Measurements from ENCODE around the gene DUOXA1. TPM values are rescaled to one million over a fixed set of nuclear protein-coding genes. Genes with fewer than 3 reads are reported as not detected.

The DUOXA1 gene
- under 1 TPM; 0.18 to 0.89 (median 0.37) TPM for polyA plus RNA-seq
- long read RNA-seq, donor 1 = 0 reads
- long read RNA-seq, donor 2 = 0 reads
- long read RNA-seq, donor 3 = 0 reads
- long read RNA-seq, donor 4 = 0 reads
- long read RNA-seq, donor 5 = 0 reads
- long read RNA-seq, donor 6 = 0 reads
- long read RNA-seq, donor 7 = 0 reads
- long read RNA-seq, donor 8 = 0 reads
- long read RNA-seq, donor 9 = 0 reads
- long read RNA-seq, donor 10 = 0 reads

GRCh38 chr15:45129651-45130129 is at the start of gene DUOXA1, which contains the start of gene DUOX1:
DUOXA1 (minus strand) TSS chr15:45129879; CDS start chr15:45123014, 6,865 bp downstream.
DUOX1 (plus strand) TSS chr15:45129994; CDS start chr15:45131967, 1,973 bp downstream.
- FAIRE-seq (no peak), DNase-seq (peak; percentile 44 to 50)
- H3K27me3 ChIP-seq (ENCODE audit: control insufficient read depth in 3 of 3, insufficient read depth in 3 of 3, low read length in 3 of 3) = peaks cover 3 to 65% (median 19%) of the 10 kb centered on the region in 3 donors
- no peak within 1 kb of the TSS for H3K27ac ChIP-seq (ENCODE audit: low read depth in 1 of 3, low read length in 2 of 3)
- H3K9me3 ChIP-seq (ENCODE audit: control insufficient read depth in 2 of 2, insufficient read depth in 1 of 2, low read depth in 1 of 2, low read length in 1 of 2) = no peaks in the 10 kb centered on the region
- H3K4me1 ChIP-seq (ENCODE audit: control insufficient read depth in 3 of 3, insufficient read depth in 2 of 3, low read depth in 1 of 3, low read length in 2 of 3) = peaks cover 0 to 5% (median 0%) of the 10 kb centered on the region in 3 donors
- H3K4me3 ChIP-seq (ENCODE audit: low read depth in 1 of 3, low read length in 3 of 3) = peak within 1 kb of the TSS in 1 of 3 donors; percentile 15
- no peaks in the 10 kb centered on the region for H3K36me3 ChIP-seq (ENCODE audit: control insufficient read depth in 3 of 3, insufficient read depth in 2 of 3, low read depth in 1 of 3, low read length in 3 of 3)
- 3 to 4% (median 3%) methylated on average over 40 to 46 of the region's 46 CpGs for WGBS, 3 donors

DNA sequence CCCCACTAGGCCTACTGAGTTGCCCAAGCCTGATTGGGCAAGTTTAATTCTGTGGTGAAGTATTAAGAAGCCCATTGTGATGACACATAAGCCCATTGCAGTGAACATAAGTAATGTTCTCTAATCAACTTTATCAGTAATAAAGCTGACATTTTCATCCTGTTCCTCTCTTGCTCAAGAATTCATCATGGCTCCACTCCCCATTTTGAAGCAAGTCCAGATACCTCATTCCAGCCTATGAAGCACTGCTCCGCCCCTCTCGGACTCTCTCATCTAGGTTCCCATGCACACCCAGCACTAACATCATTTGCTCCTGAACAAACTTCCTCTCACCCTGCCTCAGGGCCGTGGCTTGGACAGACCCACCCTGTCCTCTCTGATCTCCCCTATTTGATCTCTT is 47.6 kb upstream of the DUOXA1 start:
- WGBS, 3 donors = 80 to 92% (median 84%) methylated on average over 3 of the region's 3 CpGs
- Histone ChIP-seq H3K9me3 (ENCODE audit: control insufficient read depth in 2 of 2, insufficient read depth in 1 of 2, low read depth in 1 of 2, low read length in 1 of 2) (no peaks in the 10 kb centered on the region), H3K36me3 (ENCODE audit: control insufficient read depth in 3 of 3, insufficient read depth in 2 of 3, low read depth in 1 of 3, low read length in 3 of 3) (peaks cover 0 to 40% (median 6%) of the 10 kb centered on the region in 3 donors), H3K27me3 (ENCODE audit: control insufficient read depth in 3 of 3, insufficient read depth in 3 of 3, low read length in 3 of 3) (no peaks in the 10 kb centered on the region), H3K4me1 (ENCODE audit: control insufficient read depth in 3 of 3, insufficient read depth in 2 of 3, low read depth in 1 of 3, low read length in 2 of 3) (peaks cover 5 to 11% (median 7%) of the 10 kb centered on the region in 3 donors), H3K4me3 (ENCODE audit: low read depth in 1 of 3, low read length in 3 of 3) (no peak overlapping the region), H3K27ac (ENCODE audit: low read depth in 1 of 3, low read length in 2 of 3) (no peak overlapping the region)
- no peak for DNase-seq
- FAIRE-seq = no peak

DNA sequence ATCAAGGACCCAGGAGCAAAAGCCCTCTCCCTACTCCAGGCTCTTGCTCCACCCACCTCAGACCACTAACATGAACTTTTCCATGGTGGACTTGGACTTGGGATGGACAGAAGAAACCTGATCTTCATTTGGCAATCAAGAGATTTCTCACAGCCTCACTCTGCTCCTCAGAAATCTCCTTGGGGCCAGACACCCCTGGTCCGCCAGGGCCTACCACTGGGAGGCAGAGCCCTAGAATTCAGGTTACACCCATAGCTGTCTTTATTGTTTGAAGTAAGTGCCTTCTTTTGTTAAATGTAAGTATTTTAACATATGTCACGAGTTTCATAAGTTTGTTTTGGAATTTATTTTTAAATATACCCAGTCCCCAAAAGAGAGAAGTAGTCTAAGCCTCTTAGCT is 44.9 kb upstream of the DUOXA1 start:
- no peak for FAIRE-seq
- Histone ChIP-seq H3K36me3 (ENCODE audit: control insufficient read depth in 3 of 3, insufficient read depth in 2 of 3, low read depth in 1 of 3, low read length in 3 of 3) (peaks cover 0 to 49% (median 6%) of the 10 kb centered on the region in 3 donors), H3K9me3 (ENCODE audit: control insufficient read depth in 2 of 2, insufficient read depth in 1 of 2, low read depth in 1 of 2, low read length in 1 of 2) (no peaks in the 10 kb centered on the region), H3K27ac (ENCODE audit: low read depth in 1 of 3, low read length in 2 of 3) (no peak overlapping the region), H3K4me3 (ENCODE audit: low read depth in 1 of 3, low read length in 3 of 3) (no peak overlapping the region), H3K4me1 (ENCODE audit: control insufficient read depth in 3 of 3, insufficient read depth in 2 of 3, low read depth in 1 of 3, low read length in 2 of 3) (peaks cover 2 to 11% (median 4%) of the 10 kb centered on the region in 3 donors), H3K27me3 (ENCODE audit: control insufficient read depth in 3 of 3, insufficient read depth in 3 of 3, low read length in 3 of 3) (no peaks in the 10 kb centered on the region)
- 88 to 94% (median 93%) methylated on average over 2 of the region's 2 CpGs for WGBS, 3 donors
- DNase-seq = no peak

GRCh38 chr15:45174069-45174468 is 44.4 kb upstream of the DUOXA1 start:
- H3K4me3 ChIP-seq (ENCODE audit: low read depth in 1 of 3, low read length in 3 of 3) = no peak overlapping the region
- FAIRE-seq (no peak), DNase-seq (no peak)
- no peaks in the 10 kb centered on the region for H3K27me3 ChIP-seq (ENCODE audit: control insufficient read depth in 3 of 3, insufficient read depth in 3 of 3, low read length in 3 of 3)
- no peak overlapping the region for H3K27ac ChIP-seq (ENCODE audit: low read depth in 1 of 3, low read length in 2 of 3)
- WGBS, 3 donors = 86 to 89% (median 86%) methylated on average over 6 of the region's 6 CpGs
- no peaks in the 10 kb centered on the region for H3K9me3 ChIP-seq (ENCODE audit: control insufficient read depth in 2 of 2, insufficient read depth in 1 of 2, low read depth in 1 of 2, low read length in 1 of 2)
- peaks cover 0 to 50% (median 6%) of the 10 kb centered on the region in 3 donors for H3K36me3 ChIP-seq (ENCODE audit: control insufficient read depth in 3 of 3, insufficient read depth in 2 of 3, low read depth in 1 of 3, low read length in 3 of 3)
- peaks cover 0 to 11% (median 0%) of the 10 kb centered on the region in 3 donors for H3K4me1 ChIP-seq (ENCODE audit: control insufficient read depth in 3 of 3, insufficient read depth in 2 of 3, low read depth in 1 of 3, low read length in 2 of 3)

GRCh38 chr15:45171912-45172311 is 42.2 kb upstream of the DUOXA1 start:
- DNase-seq = no peak
- FAIRE-seq = no peak
- WGBS, 3 donors = 93 to 96% (median 95%) methylated on average over 11 to 12 of the region's 12 CpGs
- no peaks in the 10 kb centered on the region for H3K9me3 ChIP-seq (ENCODE audit: control insufficient read depth in 2 of 2, insufficient read depth in 1 of 2, low read depth in 1 of 2, low read length in 1 of 2)
- no peak overlapping the region for H3K4me3 ChIP-seq (ENCODE audit: low read depth in 1 of 3, low read length in 3 of 3)
- no peak overlapping the region for H3K27ac ChIP-seq (ENCODE audit: low read depth in 1 of 3, low read length in 2 of 3)
- no peaks in the 10 kb centered on the region for H3K27me3 ChIP-seq (ENCODE audit: control insufficient read depth in 3 of 3, insufficient read depth in 3 of 3, low read length in 3 of 3)
- peaks cover 0 to 51% (median 6%) of the 10 kb centered on the region in 3 donors for H3K36me3 ChIP-seq (ENCODE audit: control insufficient read depth in 3 of 3, insufficient read depth in 2 of 3, low read depth in 1 of 3, low read length in 3 of 3)
- peaks cover 0 to 11% (median 3%) of the 10 kb centered on the region in 3 donors for H3K4me1 ChIP-seq (ENCODE audit: control insufficient read depth in 3 of 3, insufficient read depth in 2 of 3, low read depth in 1 of 3, low read length in 2 of 3)

GRCh38 chr15:45169608-45170480 is 40.2 kb upstream of the DUOXA1 start:
- DNase-seq = no peak
- H3K4me1 ChIP-seq (ENCODE audit: control insufficient read depth in 3 of 3, insufficient read depth in 2 of 3, low read depth in 1 of 3, low read length in 2 of 3) = peaks cover 0 to 3% (median 3%) of the 10 kb centered on the region in 3 donors
- H3K9me3 ChIP-seq (ENCODE audit: control insufficient read depth in 2 of 2, insufficient read depth in 1 of 2, low read depth in 1 of 2, low read length in 1 of 2) = no peaks in the 10 kb centered on the region
- H3K27me3 ChIP-seq (ENCODE audit: control insufficient read depth in 3 of 3, insufficient read depth in 3 of 3, low read length in 3 of 3) = no peaks in the 10 kb centered on the region
- no peak for FAIRE-seq
- peaks cover 0 to 46% (median 2%) of the 10 kb centered on the region in 3 donors for H3K36me3 ChIP-seq (ENCODE audit: control insufficient read depth in 3 of 3, insufficient read depth in 2 of 3, low read depth in 1 of 3, low read length in 3 of 3)
- H3K4me3 ChIP-seq (ENCODE audit: low read depth in 1 of 3, low read length in 3 of 3) = no peak overlapping the region
- WGBS, 3 donors = 66 to 71% (median 70%) methylated on average over 4 of the region's 4 CpGs
- no peak overlapping the region for H3K27ac ChIP-seq (ENCODE audit: low read depth in 1 of 3, low read length in 2 of 3)

DNA sequence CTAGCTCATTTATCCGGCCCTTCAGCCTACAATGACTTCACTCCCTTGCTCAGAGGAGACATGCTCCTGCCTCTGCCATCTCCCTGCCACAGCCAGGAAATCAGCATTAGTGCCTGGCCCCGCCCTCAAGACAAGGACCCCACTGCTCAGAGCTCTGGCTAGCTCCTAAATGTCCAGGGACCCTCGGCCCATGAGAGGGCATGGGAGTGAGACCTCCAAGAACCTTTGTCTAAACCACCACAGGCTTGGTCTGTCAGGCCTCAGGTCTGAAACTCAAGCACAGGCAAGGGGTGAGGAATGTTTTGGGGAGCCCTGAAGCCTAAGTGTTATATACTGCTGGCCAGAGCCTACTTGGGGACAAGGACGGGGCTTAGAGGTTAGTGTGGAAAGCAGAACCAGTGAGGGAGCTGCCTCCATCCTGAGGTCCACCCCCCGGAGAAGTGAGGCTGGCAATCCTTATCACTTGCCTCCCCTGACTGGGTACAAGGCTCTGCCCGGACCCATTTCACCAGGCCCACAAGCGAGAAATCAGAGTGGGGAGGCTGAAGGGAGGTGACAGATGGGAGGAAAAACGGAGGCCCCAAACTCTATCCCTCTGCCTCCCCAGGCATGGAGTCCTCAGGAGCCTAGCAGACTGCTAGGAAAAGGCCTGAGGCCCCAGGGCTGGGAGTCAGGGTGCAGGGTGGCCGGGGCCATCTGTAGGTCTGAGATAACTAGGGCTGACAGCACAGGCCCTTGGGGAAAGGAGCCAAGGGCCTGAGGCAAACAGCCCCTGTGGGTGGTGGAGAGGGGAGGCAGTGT is 39.3 kb upstream of the DUOXA1 start:
- peaks cover 0 to 3% (median 0%) of the 10 kb centered on the region in 3 donors for H3K4me1 ChIP-seq (ENCODE audit: control insufficient read depth in 3 of 3, insufficient read depth in 2 of 3, low read depth in 1 of 3, low read length in 2 of 3)
- H3K4me3 ChIP-seq (ENCODE audit: low read depth in 1 of 3, low read length in 3 of 3) = no peak overlapping the region
- DNase-seq (no peak), FAIRE-seq (no peak)
- no peaks in the 10 kb centered on the region for H3K9me3 ChIP-seq (ENCODE audit: control insufficient read depth in 2 of 2, insufficient read depth in 1 of 2, low read depth in 1 of 2, low read length in 1 of 2)
- H3K36me3 ChIP-seq (ENCODE audit: control insufficient read depth in 3 of 3, insufficient read depth in 2 of 3, low read depth in 1 of 3, low read length in 3 of 3) = peaks cover 0 to 38% (median 2%) of the 10 kb centered on the region in 3 donors
- no peaks in the 10 kb centered on the region for H3K27me3 ChIP-seq (ENCODE audit: control insufficient read depth in 3 of 3, insufficient read depth in 3 of 3, low read length in 3 of 3)
- H3K27ac ChIP-seq (ENCODE audit: low read depth in 1 of 3, low read length in 2 of 3) = no peak overlapping the region
- 82 to 89% (median 83%) methylated on average over 9 of the region's 9 CpGs for WGBS, 3 donors

DNA sequence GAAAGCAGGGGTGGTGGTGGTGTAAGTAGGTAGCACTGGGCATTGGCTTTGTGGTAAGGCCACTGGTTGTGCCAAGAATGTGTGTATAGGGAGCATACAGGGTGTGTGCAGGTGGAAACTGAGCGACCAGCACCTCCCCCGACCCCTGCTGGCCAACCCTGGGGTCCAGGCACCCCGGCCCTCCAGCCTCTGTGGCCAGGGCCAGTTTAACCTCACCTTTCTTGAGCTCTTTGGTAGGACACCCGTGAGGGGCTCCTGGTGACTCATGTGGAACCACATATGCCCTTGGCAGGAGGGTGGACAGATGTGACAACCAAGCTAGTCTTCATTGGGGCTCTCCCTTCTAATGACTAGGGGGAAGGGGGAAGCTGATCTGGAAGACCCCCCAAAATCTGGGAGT is 38.6 kb upstream of the DUOXA1 start:
- Histone ChIP-seq H3K27me3 (ENCODE audit: control insufficient read depth in 3 of 3, insufficient read depth in 3 of 3, low read length in 3 of 3) (no peaks in the 10 kb centered on the region), H3K27ac (ENCODE audit: low read depth in 1 of 3, low read length in 2 of 3) (peak overlapping the region in 1 of 3 donors; percentile 96), H3K36me3 (ENCODE audit: control insufficient read depth in 3 of 3, insufficient read depth in 2 of 3, low read depth in 1 of 3, low read length in 3 of 3) (peaks cover 0 to 33% (median 2%) of the 10 kb centered on the region in 3 donors), H3K9me3 (ENCODE audit: control insufficient read depth in 2 of 2, insufficient read depth in 1 of 2, low read depth in 1 of 2, low read length in 1 of 2) (no peaks in the 10 kb centered on the region), H3K4me1 (ENCODE audit: control insufficient read depth in 3 of 3, insufficient read depth in 2 of 3, low read depth in 1 of 3, low read length in 2 of 3) (peaks cover 0 to 3% (median under 1%) of the 10 kb centered on the region in 3 donors), H3K4me3 (ENCODE audit: low read depth in 1 of 3, low read length in 3 of 3) (no peak overlapping the region)
- FAIRE-seq (no peak), DNase-seq (no peak)
- 93 to 95% (median 95%) methylated on average over 4 of the region's 4 CpGs for WGBS, 3 donors

All from small intestine (tissue), 16 donors.